WTC11 (cell line): ENCODE data around the gene DNPEP.

Experiments
- ATF2 ChIP-seq: sonication (generic); formaldehyde crosslinking; IDR thresholded peaks from 2 replicates; pipeline ENCODE4 v1.8.1; 2022; ENCODE audit warnings: low read depth, missing genetic modification reagents, borderline replicate concordance
- ELF4 ChIP-seq: sonication (generic); formaldehyde crosslinking; IDR thresholded peaks from 2 replicates; pipeline ENCODE4 v1.8.1; 2022; ENCODE audit warnings: low read depth, mild to moderate bottlenecking, moderate library complexity, missing genetic modification reagents
- GABPB1 ChIP-seq: sonication (generic); formaldehyde crosslinking; IDR thresholded peaks from 2 replicates; pipeline ENCODE4 v1.8.1; 2023; ENCODE audit warnings: mild to moderate bottlenecking, missing genetic modification reagents
- MLX ChIP-seq: sonication (generic); formaldehyde crosslinking; IDR thresholded peaks from 2 replicates; pipeline ENCODE4 v1.8.1; 2023; ENCODE audit warnings: mild to moderate bottlenecking, missing genetic modification reagents, moderate library complexity
- SP1 ChIP-seq: sonication (generic); formaldehyde crosslinking; conservative IDR thresholded peaks from 2 replicates; pipeline ENCODE4 v1.8.1; 2022; ENCODE audit warnings: missing genetic modification reagents
- TEAD4 ChIP-seq: sonication (generic); formaldehyde crosslinking; IDR thresholded peaks from 2 replicates; pipeline ENCODE4 v1.8.0; 2022; ENCODE audit warnings: mild to moderate bottlenecking, missing genetic modification reagents
- ZNF263 ChIP-seq: sonication (generic); formaldehyde crosslinking; IDR thresholded peaks from 2 replicates; pipeline ENCODE4 v1.8.1; 2022; ENCODE audit warnings: low read depth, mild to moderate bottlenecking, moderate library complexity, missing genetic modification reagents
- TF ChIP-seq, protein P1 (sequence below): fragments of 200-600 bp; IDR thresholded peaks from 2 replicates; pipeline ENCODE4 v1.8.0; 2022; ENCODE audit warnings: antibody characterized with exemption
- TF ChIP-seq, protein P2 (sequence below): sonication (generic); formaldehyde crosslinking; IDR thresholded peaks from 2 replicates; pipeline ENCODE4 v1.8.1; 2022; ENCODE audit warnings: low read depth, mild to moderate bottlenecking, moderate library complexity, missing genetic modification reagents, borderline replicate concordance
- TF ChIP-seq, protein P3 (sequence below): sonication (generic); formaldehyde crosslinking; conservative IDR thresholded peaks from 2 replicates; pipeline ENCODE4 v1.8.1; 2022; ENCODE audit warnings: mild to moderate bottlenecking, missing genetic modification reagents

DNA sequence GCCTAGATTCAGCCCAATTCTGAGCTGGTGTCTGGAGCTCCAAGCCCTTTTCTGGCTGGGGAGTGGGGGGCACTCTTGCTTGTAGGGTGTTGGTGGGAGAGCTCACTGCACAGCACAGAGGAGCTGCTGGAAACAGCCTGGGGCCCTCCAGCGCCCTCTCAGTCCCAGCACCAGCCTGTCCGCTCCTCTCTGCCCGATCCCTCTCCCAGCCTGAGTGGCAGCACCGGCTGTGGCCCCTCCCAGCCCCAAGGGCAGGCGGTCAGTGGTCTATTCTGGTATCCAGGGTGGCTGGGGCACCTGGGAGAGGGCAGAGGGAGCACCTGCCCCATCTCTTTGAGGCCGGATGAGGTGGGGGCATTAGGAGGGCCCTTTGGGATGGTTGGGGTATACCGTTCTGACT, 17.2 kb upstream of the DNPEP start:
- TF ChIP-seq ATF2 (CRISPR knock-in tag): no peak
- no peak for TF ChIP-seq TEAD4 (CRISPR knock-in tag)
- TF ChIP-seq ZNF263: no peak
- TF ChIP-seq, protein P1, sequence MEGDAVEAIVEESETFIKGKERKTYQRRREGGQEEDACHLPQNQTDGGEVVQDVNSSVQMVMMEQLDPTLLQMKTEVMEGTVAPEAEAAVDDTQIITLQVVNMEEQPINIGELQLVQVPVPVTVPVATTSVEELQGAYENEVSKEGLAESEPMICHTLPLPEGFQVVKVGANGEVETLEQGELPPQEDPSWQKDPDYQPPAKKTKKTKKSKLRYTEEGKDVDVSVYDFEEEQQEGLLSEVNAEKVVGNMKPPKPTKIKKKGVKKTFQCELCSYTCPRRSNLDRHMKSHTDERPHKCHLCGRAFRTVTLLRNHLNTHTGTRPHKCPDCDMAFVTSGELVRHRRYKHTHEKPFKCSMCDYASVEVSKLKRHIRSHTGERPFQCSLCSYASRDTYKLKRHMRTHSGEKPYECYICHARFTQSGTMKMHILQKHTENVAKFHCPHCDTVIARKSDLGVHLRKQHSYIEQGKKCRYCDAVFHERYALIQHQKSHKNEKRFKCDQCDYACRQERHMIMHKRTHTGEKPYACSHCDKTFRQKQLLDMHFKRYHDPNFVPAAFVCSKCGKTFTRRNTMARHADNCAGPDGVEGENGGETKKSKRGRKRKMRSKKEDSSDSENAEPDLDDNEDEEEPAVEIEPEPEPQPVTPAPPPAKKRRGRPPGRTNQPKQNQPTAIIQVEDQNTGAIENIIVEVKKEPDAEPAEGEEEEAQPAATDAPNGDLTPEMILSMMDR: no peak
- TF ChIP-seq, protein P2, sequence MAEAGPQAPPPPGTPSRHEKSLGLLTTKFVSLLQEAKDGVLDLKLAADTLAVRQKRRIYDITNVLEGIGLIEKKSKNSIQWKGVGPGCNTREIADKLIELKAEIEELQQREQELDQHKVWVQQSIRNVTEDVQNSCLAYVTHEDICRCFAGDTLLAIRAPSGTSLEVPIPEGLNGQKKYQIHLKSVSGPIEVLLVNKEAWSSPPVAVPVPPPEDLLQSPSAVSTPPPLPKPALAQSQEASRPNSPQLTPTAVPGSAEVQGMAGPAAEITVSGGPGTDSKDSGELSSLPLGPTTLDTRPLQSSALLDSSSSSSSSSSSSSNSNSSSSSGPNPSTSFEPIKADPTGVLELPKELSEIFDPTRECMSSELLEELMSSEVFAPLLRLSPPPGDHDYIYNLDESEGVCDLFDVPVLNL (CRISPR knock-in tag): no peak
- no peak for TF ChIP-seq GABPB1 (CRISPR knock-in tag)
- TF ChIP-seq MLX (CRISPR knock-in tag): no peak
- TF ChIP-seq, protein P3, sequence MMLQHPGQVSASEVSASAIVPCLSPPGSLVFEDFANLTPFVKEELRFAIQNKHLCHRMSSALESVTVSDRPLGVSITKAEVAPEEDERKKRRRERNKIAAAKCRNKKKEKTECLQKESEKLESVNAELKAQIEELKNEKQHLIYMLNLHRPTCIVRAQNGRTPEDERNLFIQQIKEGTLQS (CRISPR knock-in tag): no peak
- TF ChIP-seq ELF4 (CRISPR knock-in tag): no peak
- no peak for TF ChIP-seq SP1 (CRISPR knock-in tag)
